COLO829 (cell line): ENCODE measurements around the gene FGFR4.
A peak's percentile ranks its signal among the peaks of the same experiment; 100 is the strongest.
"Not testable (repeated sequence)": the region's sequence is repeated elsewhere in the genome, so short reads cannot be mapped to it uniquely, and the experiment has no call there.

Experiments used
- DNase-seq: peaks from one replicate; pipeline ENCODE4 v3.0.0; 2012; ENCODE audit warnings: low spot score

Gene FGFR4

GRCh38 chr5:177086654-177087397, at the start of gene FGFR4:
TSS of gene FGFR4 (plus strand) at chr5:177086915. CDS start at chr5:177089603, 2,688 bp downstream.
- peak; percentile 73 for DNase-seq

DNA sequence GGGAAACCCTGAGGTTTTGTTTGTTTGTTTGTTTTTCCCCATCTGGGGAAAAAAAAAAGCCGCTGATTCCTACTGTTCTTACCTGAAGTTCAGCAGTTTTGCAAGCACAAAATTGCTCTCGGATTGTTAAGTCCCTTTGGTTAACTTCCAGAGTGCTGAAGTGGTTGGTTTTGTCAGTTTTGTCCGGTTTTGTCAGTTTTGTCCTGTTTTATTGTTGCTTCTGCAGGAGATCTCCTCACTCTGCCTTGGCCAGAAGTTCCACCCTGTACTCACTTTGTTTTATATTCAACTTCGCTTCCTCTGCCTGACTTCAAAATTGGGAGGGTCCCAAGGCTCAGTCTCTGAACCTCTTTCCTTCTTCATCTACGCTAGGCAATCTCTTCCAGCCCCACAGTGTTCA, 49.8 kb upstream of the FGFR4 start:
- no peak for DNase-seq

- no peak for DNase-seq
Observed at GRCh38 chr5:177040814-177041420, 45.8 kb upstream of the FGFR4 start.

DNA sequence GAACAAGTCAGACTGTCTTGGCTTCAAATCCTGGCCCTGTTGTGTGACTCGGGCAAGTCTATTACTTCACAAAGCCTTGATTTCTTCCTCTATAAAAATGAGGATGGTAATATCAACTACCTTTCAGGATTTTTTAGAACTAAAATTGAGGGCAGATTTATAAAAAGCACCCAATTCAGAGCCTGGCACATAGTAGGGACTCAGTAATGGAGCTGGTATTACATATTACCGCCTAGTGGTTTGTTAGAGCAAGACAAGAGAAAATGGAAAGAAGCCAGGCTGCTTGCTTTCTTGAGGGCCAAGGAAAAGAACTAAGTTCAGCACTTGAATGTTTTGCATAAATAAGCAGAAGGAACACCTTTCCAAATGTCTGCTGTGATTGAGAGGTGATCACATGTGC, 44.8 kb upstream of the FGFR4 start:
- DNase-seq = no peak

GRCh38 chr5:177043114-177043513, 43.6 kb upstream of the FGFR4 start:
- DNase-seq = no peak

GRCh38 chr5:177043958-177044357, 42.8 kb upstream of the FGFR4 start:
- no peak for DNase-seq

DNA sequence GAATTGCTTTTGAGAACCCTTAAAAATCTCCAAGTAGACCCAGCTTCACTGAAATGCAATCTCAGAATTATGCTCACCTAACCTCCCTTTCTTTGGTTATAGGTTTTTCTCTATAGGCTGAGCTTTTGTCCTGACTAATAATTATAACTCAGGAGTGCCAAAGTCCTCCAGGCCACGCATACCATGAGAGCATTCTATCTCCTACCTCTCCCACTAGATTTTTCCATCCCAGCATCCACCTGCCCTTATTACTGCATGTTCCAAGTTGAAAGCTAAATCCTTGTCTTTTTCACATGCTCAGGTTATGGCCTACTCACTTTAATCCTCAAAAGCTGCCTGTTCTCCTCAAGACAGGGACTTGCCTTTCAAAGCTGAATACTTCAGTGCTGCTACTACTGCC, 42.1 kb upstream of the FGFR4 start:
- no peak for DNase-seq

GRCh38 chr5:177045631-177046030, 41.1 kb upstream of the FGFR4 start:
- no peak for DNase-seq

- DNase-seq = not testable (repeated sequence)
Observed at GRCh38 chr5:177048531-177048930, 38.2 kb upstream of the FGFR4 start.

DNA sequence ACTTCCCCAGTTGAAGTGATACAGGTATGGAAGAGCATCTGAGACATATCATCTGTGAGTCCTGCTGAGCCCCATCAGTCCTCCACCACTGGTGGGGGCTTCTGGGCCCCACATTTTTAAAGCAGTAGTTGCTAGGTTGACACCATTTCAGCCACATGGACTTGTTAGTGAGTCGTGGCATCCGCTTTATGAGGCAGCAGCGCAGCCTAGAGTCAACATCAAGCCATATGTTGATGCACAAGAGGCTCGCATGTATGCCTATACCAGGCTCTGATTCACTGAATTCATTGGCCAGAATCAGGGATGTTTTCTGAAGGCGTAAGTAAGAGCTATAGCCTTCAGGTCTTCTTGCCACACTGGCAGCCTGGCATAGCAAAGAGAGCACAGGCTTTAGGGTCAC, 37.4 kb upstream of the FGFR4 start:
- DNase-seq = no peak

DNA sequence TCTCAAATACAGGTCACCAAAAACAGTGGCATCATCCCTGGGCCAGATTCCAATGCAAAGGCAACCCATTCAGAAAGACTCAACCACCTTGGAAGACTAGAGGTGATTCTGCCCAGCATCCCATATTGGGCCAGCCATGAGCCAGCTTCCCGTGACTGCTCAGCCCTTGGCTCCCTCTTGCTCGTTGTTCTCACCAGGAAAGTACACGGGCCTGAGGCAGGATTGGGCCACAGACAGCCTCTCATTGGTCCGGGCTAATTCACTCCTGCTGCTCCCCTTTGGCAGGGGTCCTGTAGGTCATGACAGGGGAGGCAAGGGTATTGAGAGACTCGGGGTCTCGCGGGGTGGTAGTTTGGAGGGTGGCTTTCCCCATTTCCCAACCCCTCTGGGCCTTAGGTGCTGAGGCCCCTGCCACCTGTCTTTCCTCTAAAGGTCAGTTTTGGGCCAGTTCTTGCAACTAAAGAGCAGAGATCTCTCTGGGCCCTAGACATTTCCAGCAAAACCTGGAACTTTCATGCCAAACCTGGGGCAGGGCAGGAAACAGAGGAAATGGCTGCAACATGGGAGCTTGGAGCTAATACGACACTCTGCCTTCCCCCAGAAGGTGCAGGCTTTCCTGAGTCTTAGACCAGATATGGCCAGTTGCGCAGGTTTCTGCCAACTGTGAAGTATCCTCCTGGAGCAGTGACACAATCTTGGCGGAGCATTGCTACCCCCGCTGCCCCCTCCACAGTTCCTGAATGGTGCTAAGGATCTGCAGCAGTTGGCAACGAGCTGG, 22.0 kb upstream of the FGFR4 start:
- DNase-seq = no peak

- no peak for DNase-seq
Observed at GRCh38 chr5:177065491-177065890, 21.2 kb upstream of the FGFR4 start.

GRCh38 chr5:177066224-177066623, 20.5 kb upstream of the FGFR4 start:
- no peak for DNase-seq

DNA sequence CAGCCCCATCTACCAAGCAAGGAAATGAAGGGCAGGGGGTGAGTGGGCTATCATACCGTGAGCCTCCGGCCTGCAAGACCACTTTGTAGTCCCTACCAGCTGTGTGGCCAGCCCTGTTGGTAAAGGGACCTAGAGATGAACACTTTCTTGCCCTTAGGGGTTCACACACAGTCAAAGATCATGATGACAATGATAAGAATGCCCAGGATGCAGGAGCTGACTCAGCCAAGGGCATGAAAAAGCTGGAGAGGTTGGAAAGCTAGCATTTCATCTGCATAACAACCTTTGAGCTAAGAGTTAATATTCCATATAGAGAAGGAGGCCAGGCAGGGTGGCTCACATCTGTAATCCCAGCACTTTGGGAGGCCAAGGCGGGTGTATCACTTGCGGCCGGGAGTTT, 19.2 kb upstream of the FGFR4 start:
- DNase-seq = no peak

DNA sequence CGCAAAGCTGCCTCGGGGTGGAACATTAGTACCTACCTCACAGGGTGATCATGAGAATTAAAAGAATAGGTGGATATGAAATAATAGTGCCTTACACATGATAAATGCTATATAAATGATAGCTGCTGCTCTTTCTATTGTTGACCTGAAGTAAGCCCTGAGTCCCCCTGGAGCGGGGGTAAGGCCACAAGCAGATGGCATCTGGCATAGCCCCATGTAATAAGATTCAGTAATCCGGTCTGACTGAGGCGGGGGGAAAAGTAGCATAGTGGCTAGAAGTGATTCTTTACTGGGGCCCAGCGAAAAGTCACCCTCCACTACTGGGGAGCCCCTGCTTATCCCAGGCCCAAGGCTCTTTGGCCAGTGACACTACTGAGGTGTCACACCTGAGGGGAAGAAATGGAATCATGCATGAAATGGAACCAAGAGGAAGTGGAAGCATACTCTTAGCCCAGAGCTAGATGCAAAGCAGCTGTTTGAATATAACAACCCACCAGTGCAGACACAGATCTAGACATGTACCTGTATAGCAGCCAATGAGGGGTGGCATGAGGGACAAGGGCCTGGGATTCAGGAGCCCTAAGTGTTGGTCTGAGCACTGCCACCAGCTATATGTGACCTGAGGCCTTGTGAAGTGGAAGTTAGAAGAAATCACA, 16.1 kb upstream of the FGFR4 start:
- no peak for DNase-seq

DNA sequence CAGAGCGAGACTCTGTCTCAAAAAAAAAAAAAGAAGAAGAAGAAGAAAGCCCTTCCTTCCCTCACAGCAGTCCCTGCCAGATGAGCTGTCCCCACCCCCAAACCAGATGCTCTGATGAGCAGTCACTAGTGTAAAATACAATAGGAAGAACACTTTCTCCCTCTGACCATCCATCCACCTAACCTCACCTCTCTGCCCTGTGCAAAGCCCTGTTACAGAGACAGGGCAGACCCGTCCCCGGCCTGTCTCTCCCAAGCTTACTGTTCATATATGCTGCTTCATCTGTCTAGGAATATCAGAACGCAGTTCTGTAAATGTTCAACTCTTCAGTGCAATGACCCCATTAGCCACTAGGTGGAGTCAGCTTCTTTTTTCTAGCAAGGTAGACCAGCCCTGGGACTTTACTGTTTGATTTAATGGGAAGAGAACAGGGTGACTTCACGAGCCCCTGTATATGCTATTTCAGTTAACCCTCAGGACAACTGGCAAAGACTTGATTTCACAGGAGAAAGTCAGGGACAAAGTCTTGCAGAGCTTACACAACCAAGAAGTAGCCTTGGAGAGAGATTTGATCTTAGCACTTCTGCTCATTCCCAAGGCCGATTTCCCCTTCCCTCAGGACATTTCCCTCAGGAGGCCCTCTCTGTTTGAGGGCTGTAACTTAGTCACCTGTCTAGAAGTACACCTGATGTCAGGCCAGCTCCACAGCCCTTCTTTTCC, 14.9 kb upstream of the FGFR4 start:
- DNase-seq = peak; percentile 27

GRCh38 chr5:177077335-177077734, 9.4 kb upstream of the FGFR4 start:
- no peak for DNase-seq

GRCh38 chr5:177079606-177080005, 7.1 kb upstream of the FGFR4 start:
- DNase-seq = no peak

GRCh38 chr5:177080265-177080664, 6.5 kb upstream of the FGFR4 start:
- DNase-seq = no peak

DNA sequence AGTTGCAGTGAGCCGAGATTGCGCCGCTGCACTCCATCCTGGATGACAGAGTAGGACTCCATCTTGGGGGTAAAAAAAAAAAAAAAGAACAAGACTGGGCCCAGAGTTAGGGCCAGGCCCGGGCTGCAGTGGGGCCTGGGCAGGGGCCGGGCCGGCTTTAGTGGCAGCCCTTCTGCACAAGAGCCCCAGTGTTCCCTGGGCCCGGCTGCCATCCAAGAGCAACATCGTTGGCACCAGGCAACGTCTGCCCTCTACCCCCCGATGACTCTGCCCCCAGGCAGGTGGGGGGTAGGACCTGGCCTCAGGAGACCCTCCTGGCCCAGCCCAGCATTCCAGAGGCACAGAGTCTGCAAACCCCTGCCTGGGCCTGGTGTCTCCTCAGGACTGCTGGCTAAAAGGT, 4.9 kb upstream of the FGFR4 start:
- DNase-seq = no peak

- no peak for DNase-seq
Observed at GRCh38 chr5:177083357-177083756, 3.4 kb upstream of the FGFR4 start.

DNA sequence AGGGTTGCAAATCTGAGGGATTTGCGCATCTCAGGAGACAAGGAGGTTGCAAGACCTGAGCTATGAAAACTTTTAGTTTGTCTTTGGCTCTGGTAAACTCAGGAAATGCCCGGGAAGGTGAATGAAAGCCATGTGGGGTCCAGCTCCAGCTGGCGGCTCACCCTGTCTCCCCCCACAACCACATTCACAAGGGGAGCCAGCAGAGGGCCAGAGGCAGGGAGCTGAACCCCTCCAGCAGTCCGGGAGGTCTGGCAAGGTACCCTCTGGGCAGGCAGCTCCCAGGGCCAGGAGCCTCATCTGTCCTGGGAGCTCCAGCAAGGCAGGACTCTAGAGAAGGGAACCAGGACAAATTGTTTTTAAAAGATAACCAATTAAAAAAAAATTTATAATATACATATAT, 2.5 kb upstream of the FGFR4 start:
- no peak for DNase-seq
